Measurements from ENCODE around the gene HOXD13. TPM values are rescaled to one million over a fixed set of nuclear protein-coding genes. Genes with fewer than 3 reads are reported as not detected.
A peak's percentile ranks its signal among the peaks of the same experiment; 100 is the strongest.

The HOXD13 gene
- total and polyA plus RNA-seq, 12 donors = not detected

DNA sequence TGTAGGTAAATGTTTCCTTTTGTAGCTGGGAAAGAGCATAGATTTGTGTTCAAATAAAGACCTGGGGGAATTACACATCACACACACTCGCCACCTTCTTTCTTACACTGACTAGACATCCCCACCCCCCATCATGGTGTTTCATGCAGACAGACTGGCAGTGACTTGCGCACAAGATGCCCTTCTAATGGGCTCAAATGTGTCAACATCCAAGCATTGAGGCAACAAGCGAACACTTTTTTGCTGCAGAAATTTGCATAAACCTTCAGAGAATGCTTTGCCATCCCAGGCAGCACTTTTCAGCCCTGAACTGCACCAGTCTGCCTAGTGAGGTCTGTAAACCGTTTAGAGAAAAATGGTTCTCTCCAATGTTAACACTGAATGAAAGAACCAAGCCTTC, 41.5 kb downstream of the HOXD13 start:
- Histone ChIP-seq H3K36me3 (no peaks in the 10 kb centered on the region), H3K27ac (no peak overlapping the region), H3K9me3 (no peaks in the 10 kb centered on the region), H3K4me1 (peaks cover 0 to 37% (median 16%) of the 10 kb centered on the region in 9 donors), H3K4me3 (no peak overlapping the region), H3K27me3 (peaks cover 58 to 100% (median 97%) of the 10 kb centered on the region in 7 donors)
- ATAC-seq = no peak
- WGBS, 2 donors = 26 to 41% methylated on average over 4 of the region's 4 CpGs
- TF ChIP-seq, protein P1, sequence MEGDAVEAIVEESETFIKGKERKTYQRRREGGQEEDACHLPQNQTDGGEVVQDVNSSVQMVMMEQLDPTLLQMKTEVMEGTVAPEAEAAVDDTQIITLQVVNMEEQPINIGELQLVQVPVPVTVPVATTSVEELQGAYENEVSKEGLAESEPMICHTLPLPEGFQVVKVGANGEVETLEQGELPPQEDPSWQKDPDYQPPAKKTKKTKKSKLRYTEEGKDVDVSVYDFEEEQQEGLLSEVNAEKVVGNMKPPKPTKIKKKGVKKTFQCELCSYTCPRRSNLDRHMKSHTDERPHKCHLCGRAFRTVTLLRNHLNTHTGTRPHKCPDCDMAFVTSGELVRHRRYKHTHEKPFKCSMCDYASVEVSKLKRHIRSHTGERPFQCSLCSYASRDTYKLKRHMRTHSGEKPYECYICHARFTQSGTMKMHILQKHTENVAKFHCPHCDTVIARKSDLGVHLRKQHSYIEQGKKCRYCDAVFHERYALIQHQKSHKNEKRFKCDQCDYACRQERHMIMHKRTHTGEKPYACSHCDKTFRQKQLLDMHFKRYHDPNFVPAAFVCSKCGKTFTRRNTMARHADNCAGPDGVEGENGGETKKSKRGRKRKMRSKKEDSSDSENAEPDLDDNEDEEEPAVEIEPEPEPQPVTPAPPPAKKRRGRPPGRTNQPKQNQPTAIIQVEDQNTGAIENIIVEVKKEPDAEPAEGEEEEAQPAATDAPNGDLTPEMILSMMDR (IDR thresholded peaks at IDR 0.05) = no peak
- intact Hi-C loops (cut with DNase I) = loop anchor here in 2 of 10 donors (5.0 to 10.0 kb wide), 2 partner anchors 318 to 681 kb away; no protein-coding TSS in a partner anchor
- DNase-seq = no peak

DNA sequence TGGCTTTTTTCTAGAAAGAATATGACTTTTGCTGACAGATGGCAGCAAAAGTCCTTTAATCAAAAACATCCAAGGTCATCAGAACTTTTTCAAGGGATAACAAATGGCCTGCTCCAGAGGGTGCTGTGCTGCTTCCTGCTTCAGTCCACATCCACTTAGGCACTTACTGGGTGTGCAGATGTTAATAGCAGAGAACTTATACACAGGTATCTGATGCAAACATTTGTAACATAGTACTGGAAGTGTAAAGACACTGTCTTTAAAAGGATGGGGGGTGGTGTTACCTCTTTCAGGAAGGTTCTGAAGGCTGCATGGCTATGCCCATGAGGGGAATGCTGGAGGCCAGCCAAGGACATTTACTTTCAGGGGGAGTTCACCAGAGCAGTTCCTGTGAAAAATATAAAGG, 42.5 kb downstream of the HOXD13 start:
- peaks cover 54 to 100% (median 99%) of the 10 kb centered on the region in 7 donors for H3K27me3 ChIP-seq
- ATAC-seq (no peak), DNase-seq (no peak)
- no peak overlapping the region for H3K4me3 ChIP-seq
- peaks cover 0 to 32% (median 13%) of the 10 kb centered on the region in 9 donors for H3K4me1 ChIP-seq
- TF ChIP-seq, protein P1 (IDR thresholded peaks at IDR 0.05) = no peak
- no peak overlapping the region for H3K27ac ChIP-seq
- no peaks in the 10 kb centered on the region for H3K36me3 ChIP-seq
- no peaks in the 10 kb centered on the region for H3K9me3 ChIP-seq
- intact Hi-C loops (cut with DNase I) = loop anchor here in 1 of 10 donors (10.0 kb wide), 1 partner anchor 680 kb away; no protein-coding TSS in a partner anchor

DNA sequence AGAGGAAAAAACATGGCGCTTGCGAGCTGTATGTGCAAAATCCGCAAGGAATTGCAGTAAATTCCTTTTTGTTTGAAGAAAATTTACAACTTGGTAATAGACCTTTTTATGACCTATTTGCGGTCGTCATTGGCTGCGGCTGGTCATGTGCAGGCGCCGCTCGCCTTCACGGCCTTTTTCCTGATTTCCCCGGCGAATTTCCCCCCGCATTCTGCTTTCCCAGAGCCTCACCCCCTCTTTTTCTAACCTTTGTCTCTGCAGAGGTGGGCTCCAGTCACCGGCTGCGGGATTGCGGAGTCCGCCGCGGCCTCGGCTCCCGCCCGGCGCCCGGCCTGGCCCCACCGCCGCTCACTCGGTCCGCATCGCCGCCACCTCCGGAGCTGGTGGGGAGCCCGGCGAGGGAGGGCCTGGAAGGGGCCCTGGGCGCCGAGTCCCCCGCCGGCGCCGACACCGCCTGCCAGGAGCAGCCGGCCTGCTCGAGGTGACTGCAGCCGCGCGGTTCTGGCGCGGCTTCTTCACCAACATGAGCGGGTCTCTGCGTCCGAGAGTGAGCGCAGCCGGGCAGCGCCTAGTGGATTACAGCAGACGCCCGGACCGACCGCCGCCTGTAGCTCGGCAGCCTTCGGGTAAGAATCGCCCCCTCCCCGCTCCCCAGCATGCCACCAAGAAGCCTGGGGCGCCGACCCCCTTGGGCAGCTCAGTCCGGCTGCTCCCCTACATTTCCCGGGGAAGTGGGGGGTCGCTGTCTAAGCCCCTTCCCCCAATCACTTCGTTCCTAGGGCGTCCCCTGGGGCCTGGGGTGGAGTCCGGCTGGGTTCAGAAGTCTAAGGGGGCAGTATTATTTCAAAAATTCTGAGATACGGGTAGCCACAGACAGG, 44.1 kb downstream of the HOXD13 start:
- Histone ChIP-seq H3K27ac (peak overlapping the region in 6 of 10 donors; percentile 33 to 78 (median 60)), H3K4me1 (peaks cover 0 to 34% (median 18%) of the 10 kb centered on the region in 9 donors), H3K4me3 (peak overlapping the region; percentile 22 to 56 (median 40)), H3K27me3 (peaks cover 39 to 100% (median 99%) of the 10 kb centered on the region in 7 donors), H3K9me3 (no peaks in the 10 kb centered on the region), H3K36me3 (no peaks in the 10 kb centered on the region)
- DNase-seq (no peak), ATAC-seq (peak in 1 of 8 donors; percentile 16)
- 1 to 3% methylated on average over 71 of the region's 71 CpGs for WGBS, 2 donors
- TF ChIP-seq, protein P1 (IDR thresholded peaks at IDR 0.05) = no peak
- intact Hi-C loops (cut with DNase I) = loop anchor here in 1 of 10 donors (10.0 kb wide), 1 partner anchor 678 kb away; no protein-coding TSS in a partner anchor

DNA sequence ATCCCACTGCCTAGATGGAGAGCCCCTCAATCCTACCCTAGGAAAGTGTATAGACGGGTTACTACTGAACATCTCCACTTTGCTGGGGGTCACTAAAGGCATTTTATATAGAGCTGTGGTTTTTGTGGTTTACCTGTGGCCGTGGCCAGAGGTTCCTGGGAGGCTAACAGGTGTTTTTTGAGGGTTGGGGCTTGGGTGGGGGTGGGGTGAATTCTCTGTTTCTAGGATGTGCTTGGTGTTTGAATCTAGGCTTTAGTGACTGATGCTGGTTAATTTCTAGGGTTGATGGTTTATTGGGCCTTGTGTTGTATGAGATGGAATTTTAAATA, 44.7 kb downstream of the HOXD13 start:
- peak overlapping the region in 6 of 10 donors; percentile 22 to 56 (median 39) for H3K4me3 ChIP-seq
- intact Hi-C loops (cut with DNase I) = loop anchor here in 1 of 10 donors (10.0 kb wide), 1 partner anchor 678 kb away; no protein-coding TSS in a partner anchor
- peaks cover 0 to 28% (median 18%) of the 10 kb centered on the region in 9 donors for H3K4me1 ChIP-seq
- H3K9me3 ChIP-seq = no peaks in the 10 kb centered on the region
- H3K27me3 ChIP-seq = peaks cover 36 to 100% (median 98%) of the 10 kb centered on the region in 7 donors
- H3K27ac ChIP-seq = peak overlapping the region in 3 of 10 donors; percentile 33 to 75 (median 64)
- TF ChIP-seq, protein P1 (IDR thresholded peaks at IDR 0.05) = no peak
- WGBS, 2 donors = 12 to 22% methylated on average over 2 of the region's 2 CpGs
- H3K36me3 ChIP-seq = no peaks in the 10 kb centered on the region
- ATAC-seq = no peak
- DNase-seq = no peak

Measured in heart right ventricle (tissue), 16 donors.